HepG2 (cell line): Measurements from ENCODE around the gene KIF24. TPM values are rescaled to one million over a fixed set of nuclear protein-coding genes. Genes with fewer than 3 reads are reported as not detected.

ENCODE experiments used
- ATAC-seq: fragments of 200-7000 bp; cut with Tn5 transposase; 3 replicates; pipeline ENCODE4 v1.9.1; 2020; ENCODE audit warnings: mild to moderate bottlenecking, moderate library complexity
- BruUV-seq: library from RNA; stranded (reverse); fragments of 400-500 nt; replicated peaks from 2 replicates; lab custom pipeline; 2021; lab: Mats Ljungman, UMichigan
- CTCF ChIA-PET: fragments of 300-600 bp; formaldehyde crosslinking; extraction: SDS; loops from one replicate; lab custom pipeline; 2021; ENCODE audit warnings: low total read pairs, inconsistent platforms, low intra/inter-chr PET ratio; lab: Yijun Ruan, JAX
- POLR2A ChIA-PET: fragments of 350-600 bp; sonication (Branson Sonifier 250); formaldehyde crosslinking; loops from one replicate; lab custom pipeline; 2020; ENCODE audit warnings: antibody characterized with exemption, inconsistent platforms; lab: Yijun Ruan, JAX
- DNase-seq: peaks from one replicate; pipeline ENCODE4 v3.0.0-alpha.2; 2015; ENCODE audit warnings: low spot score
- FAIRE-seq: peaks from 3 replicates; lab custom pipeline; 2011; peaks lifted over from hg19 to GRCh38; lab: Jason Lieb, UNC
- H2AFZ ChIP-seq: one replicate; pipeline ENCODE4 v1.6.1; 2011; ENCODE audit warnings: low read length, inconsistent platforms
- H3K27ac ChIP-seq: fragments of 300-600 bp; 3 replicates; pipeline ENCODE4 v1.8.0; 2011; ENCODE audit warnings: mixed run types, mild to moderate bottlenecking, mixed read lengths, low read length, inconsistent platforms; ENCODE audit not compliant: insufficient read depth; ENCODE audit errors: extremely low read length
- H3K27me3 ChIP-seq, 2 experiments: fragments of 200-600 bp in 1 of 2; 2 replicates in 1 of 2; 3 replicates in 1 of 2; pipeline versions ENCODE4 v1.6.0 to v1.8.0; 2011; ENCODE audit warnings: low read length in 2 of 2, mild to moderate bottlenecking in 2 of 2, moderate library complexity in 2 of 2, inconsistent platforms in 1 of 2; ENCODE audit not compliant: insufficient read depth in 2 of 2, control insufficient read depth in 1 of 2
- H3K36me3 ChIP-seq, 2 experiments: fragments of 200-600 bp in 1 of 2; replicated peaks in 1 of 2; 2 replicates in 1 of 2; 3 replicates in 1 of 2; pipeline versions ENCODE4 v1.5.1 to v1.8.0; 2011; ENCODE audit warnings: low read length in 2 of 2, inconsistent platforms in 1 of 2; ENCODE audit not compliant: insufficient read depth in 2 of 2, control insufficient read depth in 1 of 2
- H3K4me1 ChIP-seq: 2 replicates; pipeline ENCODE4 v1.5.1; 2012; ENCODE audit warnings: low read length, inconsistent platforms; ENCODE audit not compliant: insufficient read depth
- H3K4me2 ChIP-seq: 2 replicates; pipeline ENCODE4 v1.6.0; 2011; ENCODE audit warnings: low read depth, low read length, inconsistent platforms
- H3K4me3 ChIP-seq, 3 experiments: fragments of 200-600 bp in 1 of 3; sonication (generic), shearing (Covaris generic) in 1 of 3; replicated peaks in 1 of 3; 2 replicates each; pipeline ENCODE4 v1.5.1; 2011 to 2016; ENCODE audit warnings: low read length in 3 of 3, inconsistent platforms in 2 of 3, low read depth in 2 of 3, mild to moderate bottlenecking in 2 of 3, control low read depth in 1 of 3, mixed read lengths in 1 of 3; ENCODE audit not compliant: insufficient read depth in 1 of 3
- H3K79me2 ChIP-seq: one replicate; pipeline ENCODE4 v1.6.1; 2011; ENCODE audit warnings: low read length, inconsistent platforms; ENCODE audit not compliant: insufficient read depth
- H3K9ac ChIP-seq: 2 replicates; pipeline ENCODE4 v1.6.0; 2011; ENCODE audit warnings: mild to moderate bottlenecking, low read depth, low read length, inconsistent platforms; ENCODE audit not compliant: insufficient read depth
- H3K9me3 ChIP-seq: 2 replicates; pipeline ENCODE4 v1.5.1; 2012; ENCODE audit warnings: mild to moderate bottlenecking, low read length
- H4K20me1 ChIP-seq: 2 replicates; pipeline ENCODE4 v1.6.0; 2011; ENCODE audit warnings: inconsistent platforms, mild to moderate bottlenecking, low read length, moderate library complexity; ENCODE audit not compliant: insufficient read depth
- AHR ChIP-seq: IDR thresholded peaks from 2 replicates; pipeline ENCODE4 v1.6.1; 2018; ENCODE audit warnings: missing genetic modification reagents, missing compliant biosample characterization
- CEBPB ChIP-seq: IDR thresholded peaks from 2 replicates; pipeline ENCODE4 v1.6.1; 2011; ENCODE audit warnings: low read depth, low read length, improper control_type of control experiment, borderline replicate concordance
- NFRKB ChIP-seq: fragments of 450-650 bp; IDR thresholded peaks from 2 replicates; pipeline ENCODE4 v1.6.1; 2017
- PLSCR1 ChIP-seq: sonication (generic); formaldehyde crosslinking; IDR thresholded peaks from 2 replicates; pipeline ENCODE4 v1.5.0; 2020; ENCODE audit warnings: missing genetic modification reagents, mild to moderate bottlenecking, borderline replicate concordance
- SIX1 ChIP-seq: sonication (generic); formaldehyde crosslinking; IDR thresholded peaks from 2 replicates; pipeline ENCODE4 v1.4.0; 2020; ENCODE audit warnings: missing genetic modification reagents, borderline replicate concordance
- ZBTB7A ChIP-seq: sonication (generic); formaldehyde crosslinking; IDR thresholded peaks from 2 replicates; pipeline ENCODE4 v1.8.0; 2022; ENCODE audit warnings: mild to moderate bottlenecking, missing genetic modification reagents
- ZNF33B ChIP-seq: sonication (generic); formaldehyde crosslinking; IDR thresholded peaks from 2 replicates; pipeline ENCODE4 v1.5.1; 2020; ENCODE audit warnings: mild to moderate bottlenecking, missing genetic modification reagents
- ZNF430 ChIP-seq: sonication (generic); formaldehyde crosslinking; IDR thresholded peaks from 2 replicates; pipeline ENCODE4 v1.9.0; 2021; ENCODE audit warnings: mild to moderate bottlenecking, missing genetic modification reagents
- ZNF503 ChIP-seq: sonication (generic); formaldehyde crosslinking; IDR thresholded peaks from 2 replicates; pipeline ENCODE4 v1.4.0; 2020; ENCODE audit warnings: missing genetic modification reagents
- WGBS: methylation state at CpG from one replicate; pipeline ENCODE4 v1.1.6; 2017; ENCODE audit warnings: low lambda C conversion rate; 5-methylcytosine and 5-hydroxymethylcytosine counted together
- in situ Hi-C: cut with HindIII; loops from 2 replicates; pipeline ENCODE4 v1.10.0; 2017; ENCODE audit warnings: low pct_unique_long_range_greater_than_20kb; ENCODE audit not compliant: extremely low pct_ligation_motif_present
- intact Hi-C: fragments of 100-400 bp; cut with micrococcal nuclease; formaldehyde crosslinking; loops from one replicate; pipeline ENCODE4 v1.10.0; 2022; ENCODE audit not compliant: unreplicated experiment
- polyA plus RNA-seq, 8 experiments: library from polyadenylated mRNA; depleted of rRNA in 3 of 8; stranded (reverse) in 7 of 8; unstranded in 1 of 8; fragments of >200 nt; fragmentation: Illumina TruSeq in 4 of 8; extraction: Trizol in 4 of 8; gene quantifications; 2 replicates each; pipeline versions ENCODE4 v1.2.1 to v1.2.3, GENCODE V29; 2011 to 2016; ENCODE audit warnings: low read depth in 4 of 8, missing spikeins in 1 of 8, mixed read lengths in 1 of 8; ENCODE audit not compliant: insufficient read depth in 1 of 8
- total RNA-seq, 5 experiments: library from RNA; depleted of rRNA; stranded (reverse); fragments of >200 nt; fragmentation: Illumina TruSeq; extraction: Trizol; gene quantifications; 2 replicates each; pipeline ENCODE4 v1.2.3, GENCODE V29; 2016; ENCODE audit warnings: low read depth in 1 of 5

KIF24 gene
- total and polyA plus RNA-seq, 2 of the 13 experiments (the other 11 are each of a cell fraction or from before 2014, with no cell fraction given), result 1.1 to 3.0 TPM

GRCh38 chr9:34362614-34363214 is 33.6 kb upstream of the KIF24 start:
- peaks cover 1% of the 10 kb centered on the region; the same call in 1 of the 2 replicates for H3K9me3 ChIP-seq
- 41% methylated on average over 4 of the region's 4 CpGs for WGBS
- H4K20me1 ChIP-seq, result no peaks in the 10 kb centered on the region
- no peaks in the 10 kb centered on the region; a peak in 1 of 5 replicates for H3K36me3 ChIP-seq
- H3K79me2 ChIP-seq, result no peaks in the 10 kb centered on the region
- no peak for DNase-seq
- no peak for FAIRE-seq
- in situ Hi-C loops, result no loop called here
- TF ChIP-seq ZNF503 (CRISPR knock-in tag) (no peak), CEBPB (no peak), SIX1 (CRISPR knock-in tag) (no peak), ZNF430 (CRISPR knock-in tag) (no peak), ZBTB7A (CRISPR knock-in tag) (no peak), ZNF33B (CRISPR knock-in tag) (no peak), AHR (no peak), NFRKB (no peak), PLSCR1 (CRISPR knock-in tag) (no peak)
- TF ChIP-seq, all 625 proteins: peak for 0
- Histone ChIP-seq H3K9ac (no peak overlapping the region), H3K27ac (no peak overlapping the region), H3K4me2 (no peak overlapping the region), H3K4me1 (peaks cover 36% of the 10 kb centered on the region), H3K4me3 (no peak overlapping the region), H3K27me3 (no peaks in the 10 kb centered on the region), H2AFZ (no peak overlapping the region)
- ChIA-PET POLR2A (interaction anchor here (1.0 to 1.6 kb wide), 2 partner anchors 10 to 13 kb away, joined by 3 to 4 read pairs; no protein-coding TSS in a partner anchor), CTCF (no interaction called here)
- intact Hi-C loops, result no loop called here
- BruUV-seq, result no TSS peak
- peak; percentile 79 for ATAC-seq
